Prostate gland (tissue), 2 donors: ENCODE data around the gene ENAH.

Experiments
- POLR2A ChIP-seq: fragments of 450-650 bp; IDR thresholded peaks from one replicate; pipeline ENCODE4 v1.6.1; 2016; ENCODE audit warnings: antibody characterized with exemption, mild to moderate bottlenecking
- POLR2AphosphoS5 ChIP-seq: sonication (generic); formaldehyde crosslinking; IDR thresholded peaks from one replicate; pipeline ENCODE4 v1.6.1; 2017; ENCODE audit warnings: antibody characterized with exemption
- TF ChIP-seq, protein P1 (sequence below), 4 experiments: fragments of 200-600 bp in 2 of 4; fragments of 450-650 bp in 2 of 4; sonication (generic) in 2 of 4; IDR thresholded peaks; 1 replicate in 3 of 4; 2 replicates in 1 of 4; pipeline ENCODE4 v1.5.1; 2016 to 2019; ENCODE audit warnings: antibody characterized with exemption in 4 of 4, mild to moderate bottlenecking in 2 of 4, moderate library complexity in 2 of 4

DNA sequence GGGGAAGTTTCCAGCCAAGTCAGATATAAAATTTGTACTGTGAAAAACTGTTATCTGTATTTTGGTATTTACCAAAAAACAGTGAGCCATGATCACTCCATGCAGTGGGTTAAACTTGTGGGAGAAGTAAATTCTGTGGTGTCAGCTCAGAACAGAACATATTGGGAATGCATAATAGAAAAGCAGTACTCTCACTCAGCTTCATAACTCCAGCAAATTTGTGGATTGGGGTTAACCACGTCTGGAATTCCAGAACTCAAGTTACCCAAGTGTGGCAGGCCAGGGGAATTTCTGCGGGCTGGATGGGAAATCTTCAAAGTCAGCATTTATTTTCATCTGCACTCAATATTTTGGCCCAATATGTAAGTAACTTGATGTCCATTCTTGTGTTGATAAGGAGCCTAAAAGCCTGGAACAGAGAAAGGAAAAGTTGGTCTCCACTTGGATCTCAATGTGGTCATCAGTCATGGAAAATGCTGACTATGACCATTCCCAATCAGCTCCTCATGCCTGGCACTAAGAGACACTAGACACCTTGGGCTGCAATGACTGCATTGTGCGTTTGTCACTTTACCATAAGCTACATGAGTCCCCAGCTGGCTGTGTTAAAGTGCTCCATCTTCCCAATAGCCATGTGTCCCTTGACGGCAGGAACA, 39.1 kb upstream of the ENAH start:
- TF ChIP-seq, protein P1, sequence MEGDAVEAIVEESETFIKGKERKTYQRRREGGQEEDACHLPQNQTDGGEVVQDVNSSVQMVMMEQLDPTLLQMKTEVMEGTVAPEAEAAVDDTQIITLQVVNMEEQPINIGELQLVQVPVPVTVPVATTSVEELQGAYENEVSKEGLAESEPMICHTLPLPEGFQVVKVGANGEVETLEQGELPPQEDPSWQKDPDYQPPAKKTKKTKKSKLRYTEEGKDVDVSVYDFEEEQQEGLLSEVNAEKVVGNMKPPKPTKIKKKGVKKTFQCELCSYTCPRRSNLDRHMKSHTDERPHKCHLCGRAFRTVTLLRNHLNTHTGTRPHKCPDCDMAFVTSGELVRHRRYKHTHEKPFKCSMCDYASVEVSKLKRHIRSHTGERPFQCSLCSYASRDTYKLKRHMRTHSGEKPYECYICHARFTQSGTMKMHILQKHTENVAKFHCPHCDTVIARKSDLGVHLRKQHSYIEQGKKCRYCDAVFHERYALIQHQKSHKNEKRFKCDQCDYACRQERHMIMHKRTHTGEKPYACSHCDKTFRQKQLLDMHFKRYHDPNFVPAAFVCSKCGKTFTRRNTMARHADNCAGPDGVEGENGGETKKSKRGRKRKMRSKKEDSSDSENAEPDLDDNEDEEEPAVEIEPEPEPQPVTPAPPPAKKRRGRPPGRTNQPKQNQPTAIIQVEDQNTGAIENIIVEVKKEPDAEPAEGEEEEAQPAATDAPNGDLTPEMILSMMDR (IDR thresholded peaks at IDR 0.05) = no peak
- no peak for TF ChIP-seq POLR2A
- no peak for TF ChIP-seq POLR2AphosphoS5
